DMS53 treated with DMSO at 0.1 percent for 48 hours (cell line): ENCODE measurements around the gene NFIA.

ENCODE experiments used
- DNase-seq: peaks from one replicate; lab custom pipeline; 2025; ENCODE audit not compliant: unreplicated experiment; lab: John Stamatoyannopoulos, UW

Gene NFIA

GRCh38 chr1:61472876-61473275 is 390.5 kb downstream of the NFIA start:
- no peak for DNase-seq

- DNase-seq: no peak
Measured at GRCh38 chr1:61474269-61474817, 392.0 kb downstream of the NFIA start.

- DNase-seq: no peak
Measured at GRCh38 chr1:61474963-61475362, 392.6 kb downstream of the NFIA start.

GRCh38 chr1:61477301-61477700 is 394.9 kb downstream of the NFIA start:
- DNase-seq: no peak

- DNase-seq: no peak
Measured at GRCh38 chr1:61480273-61480935, 398.0 kb downstream of the NFIA start.

- no peak for DNase-seq
Measured at GRCh38 chr1:61481315-61481715, 399.0 kb downstream of the NFIA start.

GRCh38 chr1:61482170-61482734 is 399.9 kb downstream of the NFIA start:
- DNase-seq: no peak

GRCh38 chr1:61486783-61487536 is 404.6 kb downstream of the NFIA start:
- DNase-seq: no peak

GRCh38 chr1:61487801-61488200 is 405.4 kb downstream of the NFIA start:
- DNase-seq: no peak

GRCh38 chr1:61490924-61491323 is 408.6 kb downstream of the NFIA start:
- no peak for DNase-seq

- no peak for DNase-seq
Measured at GRCh38 chr1:61491497-61491896, 409.1 kb downstream of the NFIA start.

GRCh38 chr1:61494000-61494399 is 411.6 kb downstream of the NFIA start:
- no peak for DNase-seq

- DNase-seq: no peak
Measured at GRCh38 chr1:61496501-61496900, 414.1 kb downstream of the NFIA start.

- no peak for DNase-seq
Measured at GRCh38 chr1:61497013-61497412, 414.7 kb downstream of the NFIA start.

GRCh38 chr1:61498342-61498741 is 416.0 kb downstream of the NFIA start:
- no peak for DNase-seq

GRCh38 chr1:61501971-61502916 is 419.9 kb downstream of the NFIA start:
- no peak for DNase-seq

GRCh38 chr1:61504305-61504704 is 421.9 kb downstream of the NFIA start:
- no peak for DNase-seq

GRCh38 chr1:61504852-61505390 is 422.6 kb downstream of the NFIA start:
- DNase-seq: no peak

GRCh38 chr1:61506236-61506635 is 423.9 kb downstream of the NFIA start:
- no peak for DNase-seq

GRCh38 chr1:61506944-61507500 is 424.7 kb downstream of the NFIA start:
- DNase-seq: no peak
